HUES48 (cell line): ENCODE results near the gene R3HDML.
"Not testable (repeated sequence)": the region's sequence is repeated elsewhere in the genome, so short reads cannot be mapped to it uniquely, and the experiment has no call there.

ENCODE experiments used
- H3K27ac ChIP-seq: one replicate; pipeline ENCODE4 v1.7.0; 2013; ENCODE audit warnings: low read depth, low read length, inconsistent platforms
- H3K27me3 ChIP-seq: 2 replicates; pipeline ENCODE4 v1.6.1; 2013; ENCODE audit warnings: mild to moderate bottlenecking, low read length; ENCODE audit not compliant: control insufficient read depth, insufficient read depth
- H3K36me3 ChIP-seq: 2 replicates; pipeline ENCODE4 v1.6.1; 2013; ENCODE audit warnings: low read length; ENCODE audit not compliant: control insufficient read depth, insufficient read depth
- H3K4me1 ChIP-seq: 2 replicates; pipeline ENCODE4 v1.6.1; 2013; ENCODE audit warnings: mild to moderate bottlenecking, low read length; ENCODE audit not compliant: control insufficient read depth, insufficient read depth
- H3K4me3 ChIP-seq: 2 replicates; pipeline ENCODE4 v1.5.1; 2013; ENCODE audit warnings: mild to moderate bottlenecking, low read depth, low read length
- H3K9ac ChIP-seq: 2 replicates; pipeline ENCODE4 v1.6.1; 2013; ENCODE audit warnings: mild to moderate bottlenecking, low read depth, low read length, moderate library complexity
- H3K9me3 ChIP-seq: 2 replicates; pipeline ENCODE4 v1.6.1; 2013; ENCODE audit warnings: low read length; ENCODE audit not compliant: control insufficient read depth, insufficient read depth

R3HDML gene

GRCh38 chr20:44304383-44304782 is 32.5 kb upstream of the R3HDML start:
- Histone ChIP-seq H3K4me1 (no peaks in the 10 kb centered on the region), H3K27ac (no peak overlapping the region), H3K9me3 (no peaks in the 10 kb centered on the region), H3K36me3 (no peaks in the 10 kb centered on the region), H3K27me3 (no peaks in the 10 kb centered on the region), H3K4me3 (no peak overlapping the region), H3K9ac (no peak overlapping the region)

DNA sequence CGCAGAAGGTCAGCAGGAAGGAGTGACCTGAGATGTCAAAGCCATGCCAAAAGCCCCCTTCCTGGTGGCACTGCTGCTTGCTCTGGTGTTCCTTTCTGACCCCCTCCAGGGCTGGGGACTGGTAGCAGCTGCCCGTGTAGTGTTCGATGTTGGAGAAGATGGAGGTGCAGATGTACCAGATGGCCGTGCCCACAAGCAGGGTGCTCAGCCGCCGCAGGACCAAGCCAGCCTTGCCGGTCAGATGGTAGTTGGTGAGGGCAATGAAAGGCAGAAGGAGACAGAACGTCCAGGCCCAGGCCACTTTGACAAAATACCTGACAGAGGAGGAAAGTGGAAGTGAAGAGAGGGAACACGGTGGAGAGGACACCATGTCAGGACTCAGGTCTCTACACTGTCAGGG is 29.9 kb upstream of the R3HDML start:
- Histone ChIP-seq H3K9me3 (no peaks in the 10 kb centered on the region), H3K27ac (no peak overlapping the region), H3K9ac (no peak overlapping the region), H3K4me1 (0 out of 2 replicates have a peak, but pooled peaks cover 4% of the 10 kb centered on the region), H3K27me3 (peaks cover 5% of the 10 kb centered on the region), H3K4me3 (no peak overlapping the region), H3K36me3 (no peaks in the 10 kb centered on the region)

DNA sequence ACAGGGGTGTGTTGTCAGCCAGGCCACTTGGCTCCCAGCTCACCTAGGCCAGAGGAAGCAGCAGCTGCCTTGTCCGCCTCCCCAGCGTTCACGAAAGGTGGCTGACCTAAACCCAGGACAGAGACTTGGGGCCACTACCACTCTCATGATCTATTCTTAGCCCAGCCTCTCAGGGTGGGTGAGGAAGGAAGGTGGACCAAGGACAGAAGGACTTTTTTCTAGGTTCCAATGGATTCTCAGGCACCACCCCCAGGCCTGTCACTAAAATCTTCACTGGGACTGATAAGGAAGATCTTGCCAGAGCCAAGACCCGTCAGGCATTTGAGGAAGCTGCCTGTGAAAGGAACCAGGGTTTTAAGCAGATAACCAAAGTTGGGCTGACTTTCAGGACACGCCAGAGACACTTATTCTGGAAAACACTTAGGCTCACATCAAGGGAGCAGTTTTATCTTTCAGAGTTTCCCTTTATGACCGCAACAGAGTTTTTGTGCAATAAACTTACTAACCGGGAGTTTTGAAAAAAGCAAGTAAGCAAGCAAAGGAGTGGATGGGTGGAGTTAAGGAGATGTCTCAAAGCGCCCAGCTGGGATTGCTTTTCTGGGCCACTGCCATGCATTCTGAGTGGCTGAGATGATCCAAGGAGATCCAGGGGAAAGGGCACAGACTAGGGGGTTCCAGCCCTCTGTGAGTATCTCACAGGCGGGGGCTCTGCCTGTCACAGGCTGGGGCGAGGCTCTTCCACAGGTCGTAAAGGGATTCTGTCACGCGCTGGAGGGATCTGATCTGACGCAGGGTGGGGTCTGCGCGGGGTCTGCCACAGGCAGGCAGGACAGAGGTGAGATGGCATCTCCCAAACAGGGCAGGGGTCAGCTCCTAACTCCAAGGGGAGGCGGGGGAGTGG is 26.8 kb upstream of the R3HDML start:
- H3K27ac ChIP-seq: no peak overlapping the region
- peak overlapping the region; percentile 89 for H3K4me3 ChIP-seq
- peaks cover 11% of the 10 kb centered on the region for H3K27me3 ChIP-seq
- no peaks in the 10 kb centered on the region for H3K36me3 ChIP-seq
- 0 out of 2 replicates have a peak, but pooled peaks cover 4% of the 10 kb centered on the region for H3K4me1 ChIP-seq
- no peak overlapping the region for H3K9ac ChIP-seq
- no peaks in the 10 kb centered on the region for H3K9me3 ChIP-seq

- no peaks in the 10 kb centered on the region for H3K9me3 ChIP-seq
- no peaks in the 10 kb centered on the region for H3K36me3 ChIP-seq
- H3K9ac ChIP-seq: peak within 1 kb of the TSS; percentile 67; the same call in 1 of the 2 replicates
- peaks cover 11% of the 10 kb centered on the region for H3K27me3 ChIP-seq
- H3K27ac ChIP-seq: no peak within 1 kb of the TSS
- peak within 1 kb of the TSS; percentile 89 for H3K4me3 ChIP-seq
- 0 out of 2 replicates have a peak, but pooled peaks cover 4% of the 10 kb centered on the region for H3K4me1 ChIP-seq
These were observed 25.9 kb upstream of the R3HDML start, which contains the start of gene FITM2 for GRCh38 chr20:44310664-44311639. TSS of gene FITM2 (minus strand) at chr20:44311202. CDS start at chr20:44311148, 54 bp downstream.

DNA sequence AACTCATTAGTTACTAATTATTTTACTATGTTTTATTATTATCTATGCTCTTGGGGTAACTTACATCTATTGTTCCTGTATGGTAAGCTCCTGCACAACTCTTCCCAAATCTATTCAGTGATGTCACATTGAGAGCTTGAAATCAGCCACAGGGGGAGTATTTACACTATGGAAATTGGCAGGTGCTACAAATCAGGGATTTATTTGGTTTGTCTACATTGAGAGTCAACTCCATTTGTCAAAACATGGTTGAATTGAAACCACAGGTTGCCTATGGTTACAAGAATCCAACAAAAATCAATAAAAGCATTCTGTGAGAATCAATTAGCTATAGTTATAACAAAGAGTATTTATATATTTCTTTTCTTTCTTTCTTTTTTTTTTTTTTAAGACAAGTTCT is 22.0 kb upstream of the R3HDML start:
- H3K9me3 ChIP-seq: no peaks in the 10 kb centered on the region
- no peaks in the 10 kb centered on the region for H3K36me3 ChIP-seq
- 0 out of 2 replicates have a peak, but pooled peaks cover 4% of the 10 kb centered on the region for H3K4me1 ChIP-seq
- no peak overlapping the region for H3K4me3 ChIP-seq
- H3K27ac ChIP-seq: no peak overlapping the region
- H3K27me3 ChIP-seq: peaks cover 11% of the 10 kb centered on the region
- no peak overlapping the region for H3K9ac ChIP-seq

- Histone ChIP-seq H3K9me3 (no peaks in the 10 kb centered on the region), H3K9ac (no peak overlapping the region), H3K27ac (no peak overlapping the region), H3K4me1 (peaks cover 5% of the 10 kb centered on the region; the same call in 1 of the 2 replicates), H3K27me3 (no peaks in the 10 kb centered on the region), H3K36me3 (no peaks in the 10 kb centered on the region), H3K4me3 (no peak overlapping the region)
These were observed 16.9 kb upstream of the R3HDML start for GRCh38 chr20:44319839-44320422.

DNA sequence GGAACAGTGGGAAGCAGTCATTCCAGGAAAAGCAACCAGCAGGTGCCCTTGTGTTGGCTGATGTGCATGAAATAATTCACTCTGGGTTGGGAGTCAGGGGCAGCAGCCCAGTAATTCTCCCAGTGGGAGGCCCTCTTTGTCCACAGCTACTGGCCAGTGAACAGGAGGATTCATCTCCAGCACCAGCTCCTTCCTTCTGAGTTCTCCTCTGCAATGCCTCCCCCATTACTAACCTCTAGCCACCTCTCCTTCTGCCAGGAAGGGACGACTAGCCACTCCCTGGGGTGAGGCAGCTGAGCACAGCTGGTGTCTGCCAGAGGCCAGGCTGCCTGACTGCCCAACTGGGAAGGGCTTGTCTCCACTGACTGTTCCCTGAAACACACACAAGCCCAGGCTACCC is 12.5 kb upstream of the R3HDML start:
- Histone ChIP-seq H3K27me3 (no peaks in the 10 kb centered on the region), H3K9ac (no peak overlapping the region), H3K36me3 (no peaks in the 10 kb centered on the region), H3K4me3 (no peak overlapping the region), H3K27ac (peak overlapping the region; percentile 78), H3K4me1 (peaks cover 5% of the 10 kb centered on the region; the same call in 1 of the 2 replicates), H3K9me3 (no peaks in the 10 kb centered on the region)

GRCh38 chr20:44326391-44327159 is 10.3 kb upstream of the R3HDML start:
- Histone ChIP-seq H3K9ac (no peak overlapping the region), H3K9me3 (no peaks in the 10 kb centered on the region), H3K36me3 (no peaks in the 10 kb centered on the region), H3K27me3 (no peaks in the 10 kb centered on the region), H3K27ac (no peak overlapping the region), H3K4me3 (peak overlapping the region; percentile 41), H3K4me1 (peaks cover 5% of the 10 kb centered on the region; the same call in 1 of the 2 replicates)

DNA sequence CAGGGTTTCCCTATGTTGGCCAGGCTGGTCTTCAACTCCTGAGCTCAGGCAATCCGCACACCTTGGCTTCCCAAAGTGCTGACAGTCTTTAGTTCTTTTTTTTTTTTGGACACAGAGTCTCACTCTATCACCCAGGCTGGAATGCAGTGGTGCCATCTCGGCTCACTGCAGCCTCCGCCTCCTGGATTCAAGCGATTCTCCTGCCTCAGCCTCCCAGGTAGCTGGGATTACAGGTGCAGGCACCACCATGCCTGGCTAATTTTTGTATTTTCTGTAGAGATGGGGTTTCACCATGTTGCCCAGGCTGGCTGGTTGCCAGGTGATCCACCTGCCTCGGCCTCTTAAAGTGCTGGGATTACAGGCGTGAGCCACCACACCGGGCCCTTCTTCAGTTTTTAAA is 9.1 kb upstream of the R3HDML start:
- H3K27ac ChIP-seq, H3K9me3 ChIP-seq, H3K4me1 ChIP-seq, H3K36me3 ChIP-seq, H3K27me3 ChIP-seq, H3K9ac ChIP-seq, H3K4me3 ChIP-seq: not testable (repeated sequence)

DNA sequence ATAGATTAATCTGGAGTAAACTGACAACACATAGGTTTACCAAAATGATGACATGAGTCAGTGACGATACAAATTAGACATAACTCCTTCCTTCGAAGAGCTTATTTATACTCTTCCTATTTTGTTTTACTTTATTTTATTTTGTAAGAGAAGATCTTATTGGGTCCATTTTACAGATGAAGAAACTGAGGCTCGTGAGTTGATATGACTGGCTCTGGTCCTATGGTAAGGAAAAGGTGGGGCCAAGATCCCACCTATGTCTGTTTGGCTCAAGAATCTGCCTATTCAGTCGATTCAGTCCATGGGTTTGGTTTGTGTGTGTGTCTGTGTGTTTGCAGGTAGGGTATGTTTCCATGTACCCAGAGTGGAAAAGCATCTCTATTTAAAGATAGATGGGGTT is 8.4 kb upstream of the R3HDML start:
- no peak overlapping the region for H3K27ac ChIP-seq
- no peaks in the 10 kb centered on the region for H3K27me3 ChIP-seq
- no peak overlapping the region for H3K4me3 ChIP-seq
- H3K9ac ChIP-seq: no peak overlapping the region
- peaks cover 5% of the 10 kb centered on the region; the same call in 1 of the 2 replicates for H3K4me1 ChIP-seq
- no peaks in the 10 kb centered on the region for H3K9me3 ChIP-seq
- H3K36me3 ChIP-seq: no peaks in the 10 kb centered on the region
